Measurements from ENCODE around the gene KATNAL2. TPM values are rescaled to one million over a fixed set of nuclear protein-coding genes. Genes with fewer than 3 reads are reported as not detected.

The KATNAL2 gene
- total RNA-seq, 1 donor from 2014 or later, result 39.9 TPM

GRCh38 chr18:47141289-47141688, 223.9 kb downstream of the KATNAL2 start:
- no peaks in the 10 kb centered on the region for H3K9me3 ChIP-seq (ENCODE audit: low read depth)
- Mint-ChIP-seq H3K36me3 (peaks cover 15% of the 10 kb centered on the region), H3K4me1 (no peaks in the 10 kb centered on the region), H3K27me3 (ENCODE audit: insufficient read depth, low read depth) (peaks cover 3% of the 10 kb centered on the region), H3K9me3 (no peaks in the 10 kb centered on the region), H3K27ac (no peak overlapping the region), H3K4me3 (no peak overlapping the region)
- no peaks in the 10 kb centered on the region for H3K4me1 ChIP-seq
- DNase-seq (ENCODE audit: low spot score), result no peak
- no peak overlapping the region for H2AFZ ChIP-seq (replicated peaks)
- H3K4me3 ChIP-seq, result no peak overlapping the region
- no peaks in the 10 kb centered on the region for H3F3A ChIP-seq (ENCODE audit: low read depth)
- H3K9ac ChIP-seq, result no peak overlapping the region
- no peaks in the 10 kb centered on the region for H3K27me3 ChIP-seq
- no peak for TF ChIP-seq EZH2phosphoT487 (IDR thresholded peaks at IDR 0.05)
- TF ChIP-seq EZH2 (IDR thresholded peaks at IDR 0.05), result no peak
- no peak for TF ChIP-seq CTCF (IDR thresholded peaks at IDR 0.05)
- H3K79me2 ChIP-seq (ENCODE audit: low read depth), result peaks cover 87% of the 10 kb centered on the region
- H3K4me2 ChIP-seq, result no peak overlapping the region
- H3K36me3 ChIP-seq, result peaks cover 2% of the 10 kb centered on the region
- H4K20me1 ChIP-seq (ENCODE audit: low read depth), result peaks cover 25% of the 10 kb centered on the region
- H3K27ac ChIP-seq, result no peak overlapping the region

GRCh38 chr18:47143153-47143552, 225.8 kb downstream of the KATNAL2 start:
- Histone ChIP-seq H3F3A (ENCODE audit: low read depth) (no peaks in the 10 kb centered on the region), H3K27ac (no peak overlapping the region), H3K4me1 (no peaks in the 10 kb centered on the region), H3K79me2 (ENCODE audit: low read depth) (peaks cover 94% of the 10 kb centered on the region), H3K36me3 (no peaks in the 10 kb centered on the region), H3K9me3 (ENCODE audit: low read depth) (no peaks in the 10 kb centered on the region), H3K4me3 (no peak overlapping the region), H3K27me3 (no peaks in the 10 kb centered on the region), H4K20me1 (ENCODE audit: low read depth) (peaks cover 29% of the 10 kb centered on the region), H2AFZ (replicated peaks) (no peak overlapping the region), H3K9ac (no peak overlapping the region), H3K4me2 (no peak overlapping the region)
- no peaks in the 10 kb centered on the region for H3K4me1 Mint-ChIP-seq
- H3K27me3 Mint-ChIP-seq (ENCODE audit: insufficient read depth, low read depth), result no peaks in the 10 kb centered on the region
- DNase-seq (ENCODE audit: low spot score), result no peak
- no peaks in the 10 kb centered on the region for H3K9me3 Mint-ChIP-seq
- TF ChIP-seq EZH2 (IDR thresholded peaks at IDR 0.05) (no peak), EZH2phosphoT487 (IDR thresholded peaks at IDR 0.05) (no peak), CTCF (IDR thresholded peaks at IDR 0.05) (no peak)
- H3K27ac Mint-ChIP-seq, result no peak overlapping the region
- no peak overlapping the region for H3K4me3 Mint-ChIP-seq
- peaks cover 15% of the 10 kb centered on the region for H3K36me3 Mint-ChIP-seq

GRCh38 chr18:47143899-47144485, 226.6 kb downstream of the KATNAL2 start:
- Histone ChIP-seq H4K20me1 (ENCODE audit: low read depth) (peaks cover 29% of the 10 kb centered on the region), H3K9ac (no peak overlapping the region), H3K4me2 (no peak overlapping the region), H3K4me3 (no peak overlapping the region), H3K27me3 (no peaks in the 10 kb centered on the region), H3K79me2 (ENCODE audit: low read depth) (peaks cover 97% of the 10 kb centered on the region), H3K4me1 (peaks cover 4% of the 10 kb centered on the region), H3K27ac (no peak overlapping the region), H2AFZ (replicated peaks) (no peak overlapping the region), H3K36me3 (no peaks in the 10 kb centered on the region), H3F3A (ENCODE audit: low read depth) (no peaks in the 10 kb centered on the region), H3K9me3 (ENCODE audit: low read depth) (no peaks in the 10 kb centered on the region)
- DNase-seq (ENCODE audit: low spot score), result no peak
- TF ChIP-seq CTCF (IDR thresholded peaks at IDR 0.05) (no peak), EZH2 (IDR thresholded peaks at IDR 0.05) (no peak), EZH2phosphoT487 (IDR thresholded peaks at IDR 0.05) (no peak)
- H3K4me3 Mint-ChIP-seq, result no peak overlapping the region
- peaks cover 7% of the 10 kb centered on the region for H3K4me1 Mint-ChIP-seq
- no peak overlapping the region for H3K27ac Mint-ChIP-seq
- H3K36me3 Mint-ChIP-seq, result peaks cover 20% of the 10 kb centered on the region
- no peaks in the 10 kb centered on the region for H3K27me3 Mint-ChIP-seq (ENCODE audit: insufficient read depth, low read depth)
- H3K9me3 Mint-ChIP-seq, result no peaks in the 10 kb centered on the region

All from neural progenitor cell (in vitro differentiated cells).